ENCODE results near the gene NFASC. TPM values are rescaled to one million over a fixed set of nuclear protein-coding genes. Genes with fewer than 3 reads are reported as not detected.
A peak's percentile ranks its signal among the peaks of the same experiment; 100 is the strongest.

Gene NFASC
- total and polyA plus RNA-seq, 3 donors from 2014 or later = 9.9 to 13.9 (median 10.2) TPM

- WGBS, 2 donors = 40 to 46% methylated on average over 15 of the region's 15 CpGs
- peak; percentile 84 to 94 (median 87) for TF ChIP-seq CTCF (IDR thresholded peaks at IDR 0.05)
- no peak for TF ChIP-seq POLR2A (IDR thresholded peaks at IDR 0.05)
- peak; percentile 81 for DNase-seq
- intact Hi-C loops (cut with DNase I; ENCODE audit: low total_unique reads) = loop anchor here (10.0 kb wide), 1 partner anchor 137 kb away; no protein-coding TSS in a partner anchor
- Histone ChIP-seq H3K27me3 (no peaks in the 10 kb centered on the region), H3K4me3 (no peak overlapping the region), H3K27ac (no peak overlapping the region), H3K36me3 (ENCODE audit: low read depth, missing control alignments) (no peaks in the 10 kb centered on the region), H3K9me3 (no peaks in the 10 kb centered on the region), H3K4me1 (no peaks in the 10 kb centered on the region)
These were observed 71.0 kb downstream of the NFASC start for GRCh38 chr1:204941421-204942338.

GRCh38 chr1:204943495-204943894, 72.8 kb downstream of the NFASC start:
- intact Hi-C loops (cut with DNase I; ENCODE audit: low total_unique reads) = loop anchor here (10.0 kb wide), 1 partner anchor 139 kb away; no protein-coding TSS in a partner anchor
- no peak for DNase-seq
- no peak overlapping the region for H3K4me3 ChIP-seq
- TF ChIP-seq POLR2A (IDR thresholded peaks at IDR 0.05) = no peak
- TF ChIP-seq CTCF (IDR thresholded peaks at IDR 0.05) = no peak
- 86 to 93% methylated on average over 6 of the region's 6 CpGs for WGBS, 2 donors
- H3K27ac ChIP-seq = no peak overlapping the region
- no peaks in the 10 kb centered on the region for H3K27me3 ChIP-seq
- no peaks in the 10 kb centered on the region for H3K36me3 ChIP-seq (ENCODE audit: low read depth, missing control alignments)
- no peaks in the 10 kb centered on the region for H3K9me3 ChIP-seq
- no peaks in the 10 kb centered on the region for H3K4me1 ChIP-seq

- intact Hi-C loops (cut with DNase I; ENCODE audit: low total_unique reads) = loop anchor here (10.0 kb wide), 1 partner anchor 140 kb away; no protein-coding TSS in a partner anchor
- Histone ChIP-seq H3K36me3 (ENCODE audit: low read depth, missing control alignments) (no peaks in the 10 kb centered on the region), H3K27ac (no peak overlapping the region), H3K4me3 (no peak overlapping the region), H3K9me3 (no peaks in the 10 kb centered on the region), H3K4me1 (no peaks in the 10 kb centered on the region), H3K27me3 (no peaks in the 10 kb centered on the region)
- TF ChIP-seq POLR2A (IDR thresholded peaks at IDR 0.05) (no peak), CTCF (IDR thresholded peaks at IDR 0.05) (no peak)
- WGBS, 2 donors = 82 to 87% methylated on average over 4 of the region's 4 CpGs
- no peak for DNase-seq
These were observed 74.0 kb downstream of the NFASC start for GRCh38 chr1:204944662-204945061.

GRCh38 chr1:204945565-204945977, 74.9 kb downstream of the NFASC start:
- no peak for DNase-seq
- TF ChIP-seq CTCF (IDR thresholded peaks at IDR 0.05) (no peak), POLR2A (IDR thresholded peaks at IDR 0.05) (no peak)
- Histone ChIP-seq H3K27ac (no peak overlapping the region), H3K27me3 (no peaks in the 10 kb centered on the region), H3K9me3 (no peaks in the 10 kb centered on the region), H3K4me1 (no peaks in the 10 kb centered on the region), H3K4me3 (no peak overlapping the region), H3K36me3 (ENCODE audit: low read depth, missing control alignments) (no peaks in the 10 kb centered on the region)
- intact Hi-C loops (cut with DNase I; ENCODE audit: low total_unique reads) = loop anchor here (10.0 kb wide), 1 partner anchor 141 kb away; no protein-coding TSS in a partner anchor
- 60 to 72% methylated on average over 4 of the region's 4 CpGs for WGBS, 2 donors

All from testis (tissue), 3 donors.